MM.1S (cell line): ENCODE data around the gene PPP1R3A.

Experiments used
- DNase-seq: peaks from one replicate; pipeline ENCODE4 v3.0.0-alpha.2; 2015
- H2AFZ ChIP-seq: fragments of 300-600 bp; sonication (generic); 2 replicates; pipeline ENCODE4 v1.6.0; 2016; ENCODE audit warnings: antibody characterized with exemption, low read length
- H3F3A ChIP-seq: fragments of 300-600 bp; sonication (generic); 2 replicates; pipeline ENCODE4 v1.6.1; 2016; ENCODE audit warnings: mild to moderate bottlenecking, antibody characterized with exemption, low read length, moderate library complexity, mixed read lengths; ENCODE audit not compliant: insufficient read depth
- H3K27ac ChIP-seq: fragments of 300-600 bp; sonication (generic); 2 replicates; pipeline ENCODE4 v1.5.1; 2016; ENCODE audit warnings: mild to moderate bottlenecking, low read length
- H3K27me3 ChIP-seq: fragments of 300-600 bp; sonication (generic); replicated peaks from 2 replicates; pipeline ENCODE4 v1.6.0; 2016; ENCODE audit warnings: low read length; ENCODE audit not compliant: insufficient read depth
- H3K36me3 ChIP-seq: fragments of 300-600 bp; sonication (generic); replicated peaks from 2 replicates; pipeline ENCODE4 v1.6.1; 2016; ENCODE audit warnings: mild to moderate bottlenecking, low read length, mixed read lengths; ENCODE audit not compliant: insufficient read depth
- H3K4me1 ChIP-seq: fragments of 300-600 bp; sonication (generic); 2 replicates; pipeline ENCODE4 v1.6.1; 2016; ENCODE audit warnings: low read length, mixed read lengths
- H3K4me2 ChIP-seq: fragments of 300-600 bp; sonication (generic); 2 replicates; pipeline ENCODE4 v1.6.0; 2016; ENCODE audit warnings: low read depth, low read length
- H3K4me3 ChIP-seq: fragments of 300-600 bp; sonication (generic); 2 replicates; pipeline ENCODE4 v1.5.1; 2016; ENCODE audit warnings: low read length, mixed read lengths
- H3K79me2 ChIP-seq: fragments of 300-600 bp; sonication (generic); 2 replicates; pipeline ENCODE4 v1.6.1; 2016; ENCODE audit warnings: mixed run types, low read length, mixed read lengths
- H3K9ac ChIP-seq: fragments of 300-600 bp; sonication (generic); 2 replicates; pipeline ENCODE4 v1.6.1; 2016; ENCODE audit warnings: low read length, mixed read lengths
- H3K9me2 ChIP-seq: fragments of 300-600 bp; sonication (generic); replicated peaks from 2 replicates; pipeline ENCODE4 v1.6.1; 2016; ENCODE audit warnings: mild to moderate bottlenecking, low read length, mixed read lengths; ENCODE audit not compliant: insufficient read depth
- H3K9me3 ChIP-seq: fragments of 300-600 bp; sonication (generic); replicated peaks from 2 replicates; pipeline ENCODE4 v1.6.1; 2016; ENCODE audit warnings: mild to moderate bottlenecking, low read length, mixed read lengths; ENCODE audit not compliant: insufficient read depth
- H4K20me1 ChIP-seq: fragments of 300-600 bp; sonication (generic); 2 replicates; pipeline ENCODE4 v1.6.1; 2016; ENCODE audit warnings: mild to moderate bottlenecking, low read length, moderate library complexity, mixed read lengths; ENCODE audit not compliant: insufficient read depth
- CTCF ChIP-seq: fragments of 300-600 bp; sonication (generic); IDR thresholded peaks from 2 replicates; pipeline ENCODE4 v1.5.1; 2016; ENCODE audit warnings: antibody characterized with exemption, low read length, mixed read lengths
- EZH2 ChIP-seq: fragments of 300-600 bp; sonication (generic); optimal IDR thresholded peaks from 2 replicates; pipeline ENCODE3; 2017; ENCODE audit warnings: low read depth, mild to moderate bottlenecking, antibody characterized with exemption, low read length, mixed read lengths
- EZH2phosphoT487 ChIP-seq: fragments of 300-600 bp; sonication (generic); IDR thresholded peaks from 2 replicates; pipeline ENCODE4 v1.6.1; 2018; ENCODE audit warnings: antibody characterized with exemption, low read length

PPP1R3A gene, protein sequence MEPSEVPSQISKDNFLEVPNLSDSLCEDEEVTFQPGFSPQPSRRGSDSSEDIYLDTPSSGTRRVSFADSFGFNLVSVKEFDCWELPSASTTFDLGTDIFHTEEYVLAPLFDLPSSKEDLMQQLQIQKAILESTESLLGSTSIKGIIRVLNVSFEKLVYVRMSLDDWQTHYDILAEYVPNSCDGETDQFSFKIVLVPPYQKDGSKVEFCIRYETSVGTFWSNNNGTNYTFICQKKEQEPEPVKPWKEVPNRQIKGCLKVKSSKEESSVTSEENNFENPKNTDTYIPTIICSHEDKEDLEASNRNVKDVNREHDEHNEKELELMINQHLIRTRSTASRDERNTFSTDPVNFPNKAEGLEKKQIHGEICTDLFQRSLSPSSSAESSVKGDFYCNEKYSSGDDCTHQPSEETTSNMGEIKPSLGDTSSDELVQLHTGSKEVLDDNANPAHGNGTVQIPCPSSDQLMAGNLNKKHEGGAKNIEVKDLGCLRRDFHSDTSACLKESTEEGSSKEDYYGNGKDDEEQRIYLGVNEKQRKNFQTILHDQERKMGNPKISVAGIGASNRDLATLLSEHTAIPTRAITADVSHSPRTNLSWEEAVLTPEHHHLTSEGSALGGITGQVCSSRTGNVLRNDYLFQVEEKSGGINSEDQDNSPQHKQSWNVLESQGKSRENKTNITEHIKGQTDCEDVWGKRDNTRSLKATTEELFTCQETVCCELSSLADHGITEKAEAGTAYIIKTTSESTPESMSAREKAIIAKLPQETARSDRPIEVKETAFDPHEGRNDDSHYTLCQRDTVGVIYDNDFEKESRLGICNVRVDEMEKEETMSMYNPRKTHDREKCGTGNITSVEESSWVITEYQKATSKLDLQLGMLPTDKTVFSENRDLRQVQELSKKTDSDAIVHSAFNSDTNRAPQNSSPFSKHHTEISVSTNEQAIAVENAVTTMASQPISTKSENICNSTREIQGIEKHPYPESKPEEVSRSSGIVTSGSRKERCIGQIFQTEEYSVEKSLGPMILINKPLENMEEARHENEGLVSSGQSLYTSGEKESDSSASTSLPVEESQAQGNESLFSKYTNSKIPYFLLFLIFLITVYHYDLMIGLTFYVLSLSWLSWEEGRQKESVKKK

GRCh38 chr7:113918946-113919345, at the start of gene PPP1R3A:
PPP1R3A (minus strand) TSS chr7:113919009; CDS start chr7:113918996, 13 bp downstream.
- no peak for DNase-seq
- H3F3A ChIP-seq: no peaks in the 10 kb centered on the region
- no peaks in the 10 kb centered on the region for H3K9me2 ChIP-seq
- no peaks in the 10 kb centered on the region for H4K20me1 ChIP-seq
- no peak within 1 kb of the TSS for H2AFZ ChIP-seq
- no peaks in the 10 kb centered on the region for H3K9me3 ChIP-seq
- no peaks in the 10 kb centered on the region for H3K36me3 ChIP-seq
- H3K4me3 ChIP-seq: no peak within 1 kb of the TSS
- H3K27ac ChIP-seq: no peak within 1 kb of the TSS
- H3K27me3 ChIP-seq: no peaks in the 10 kb centered on the region
- TF ChIP-seq CTCF: 0 out of 2 replicates have a peak, but pooled peaks have one; percentile 3
- no peak for TF ChIP-seq EZH2
- no peak for TF ChIP-seq EZH2phosphoT487
- H3K4me1 ChIP-seq: no peaks in the 10 kb centered on the region
- no peak within 1 kb of the TSS for H3K9ac ChIP-seq
- no peak within 1 kb of the TSS for H3K4me2 ChIP-seq
- no peaks in the 10 kb centered on the region for H3K79me2 ChIP-seq

DNA sequence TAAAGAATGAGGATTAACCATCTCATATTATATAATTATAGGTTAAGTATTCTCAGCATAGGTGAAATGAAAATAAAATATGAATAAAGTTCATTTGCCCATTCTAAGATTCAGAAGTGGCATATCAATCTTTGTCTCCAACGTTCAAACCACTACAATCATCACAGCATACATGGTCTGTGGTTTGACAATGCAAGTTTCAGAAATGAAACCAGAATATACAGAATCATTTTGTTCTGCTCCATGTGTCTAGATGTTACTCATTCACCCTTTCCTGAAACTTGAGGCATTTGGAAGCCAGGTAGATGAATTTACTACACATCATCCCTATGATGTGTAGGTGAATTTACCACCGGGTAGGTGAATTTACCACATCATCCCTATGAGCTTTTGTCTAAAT, 44.5 kb upstream of the PPP1R3A start:
- no peak overlapping the region for H2AFZ ChIP-seq
- no peaks in the 10 kb centered on the region for H3K9me2 ChIP-seq
- H3K4me2 ChIP-seq: no peak overlapping the region
- TF ChIP-seq CTCF (no peak), EZH2phosphoT487 (no peak), EZH2 (no peak)
- no peak overlapping the region for H3K27ac ChIP-seq
- no peaks in the 10 kb centered on the region for H4K20me1 ChIP-seq
- H3K9ac ChIP-seq: no peak overlapping the region
- H3K36me3 ChIP-seq: no peaks in the 10 kb centered on the region
- H3F3A ChIP-seq: no peaks in the 10 kb centered on the region
- H3K79me2 ChIP-seq: no peaks in the 10 kb centered on the region
- H3K27me3 ChIP-seq: no peaks in the 10 kb centered on the region
- no peaks in the 10 kb centered on the region for H3K4me1 ChIP-seq
- no peak overlapping the region for H3K4me3 ChIP-seq
- H3K9me3 ChIP-seq: no peaks in the 10 kb centered on the region
- peak; percentile 47 for DNase-seq

GRCh38 chr7:113959910-113960309, 41.1 kb upstream of the PPP1R3A start:
- Histone ChIP-seq H2AFZ (no peak overlapping the region), H3K9ac (no peak overlapping the region), H3K4me3 (no peak overlapping the region), H3K36me3 (no peaks in the 10 kb centered on the region), H3K9me3 (no peaks in the 10 kb centered on the region), H3K4me2 (no peak overlapping the region), H3K79me2 (no peaks in the 10 kb centered on the region), H3K4me1 (no peaks in the 10 kb centered on the region), H4K20me1 (no peaks in the 10 kb centered on the region), H3K27me3 (no peaks in the 10 kb centered on the region), H3F3A (no peaks in the 10 kb centered on the region), H3K9me2 (no peaks in the 10 kb centered on the region), H3K27ac (no peak overlapping the region)
- no peak for DNase-seq
- TF ChIP-seq EZH2 (no peak), EZH2phosphoT487 (no peak), CTCF (no peak)
